Measurements from ENCODE around the gene AGMO. TPM values are rescaled to one million over a fixed set of nuclear protein-coding genes. Genes with fewer than 3 reads are reported as not detected.

Gene AGMO
- total and polyA plus RNA-seq, 2 donors from 2014 or later: 1.4 to 4.5 TPM

- Histone ChIP-seq H3K4me1 (ENCODE audit: control insufficient read depth in 2 of 3, insufficient read depth in 2 of 3, low read depth in 1 of 3, low read length in 3 of 3) (no peaks in the 10 kb centered on the region), H3K27me3 (ENCODE audit: control insufficient read depth, insufficient read depth, low read length) (no peaks in the 10 kb centered on the region), H3K4me3 (ENCODE audit: low read length in 3 of 3) (no peak overlapping the region), H3K9ac (ENCODE audit: low read length in 3 of 3) (no peak overlapping the region), H3K9me3 (ENCODE audit: control insufficient read depth in 2 of 3, insufficient read depth in 1 of 3, low read length in 3 of 3) (no peaks in the 10 kb centered on the region), H3K36me3 (ENCODE audit: control insufficient read depth in 2 of 3, insufficient read depth in 3 of 3, low read length in 3 of 3) (no peaks in the 10 kb centered on the region), H3K27ac (ENCODE audit: low read depth in 2 of 2, low read length in 2 of 2) (no peak overlapping the region)
- DNase-seq: peak in 2 of 5 donors; percentile 27 to 33
- intact Hi-C loops (cut with DNase I): no loop called here
- no peak for FAIRE-seq
- no peak for TF ChIP-seq CTCF (IDR thresholded peaks at IDR 0.05; ENCODE audit: borderline replicate concordance, extremely low read depth, insufficient read depth)
These were observed 58.1 kb downstream of the AGMO start for GRCh38 chr7:15503603-15504290.

GRCh38 chr7:15498465-15498864, 63.4 kb downstream of the AGMO start:
- DNase-seq (no peak), FAIRE-seq (no peak)
- intact Hi-C loops (cut with DNase I): no loop called here
- no peaks in the 10 kb centered on the region for H3K4me1 ChIP-seq (ENCODE audit: control insufficient read depth in 2 of 3, insufficient read depth in 2 of 3, low read depth in 1 of 3, low read length in 3 of 3)
- H3K27ac ChIP-seq (ENCODE audit: low read depth in 2 of 2, low read length in 2 of 2): no peak overlapping the region
- no peaks in the 10 kb centered on the region for H3K36me3 ChIP-seq (ENCODE audit: control insufficient read depth in 2 of 3, insufficient read depth in 3 of 3, low read length in 3 of 3)
- no peaks in the 10 kb centered on the region for H3K27me3 ChIP-seq (ENCODE audit: control insufficient read depth, insufficient read depth, low read length)
- no peak for TF ChIP-seq CTCF (IDR thresholded peaks at IDR 0.05; ENCODE audit: borderline replicate concordance, extremely low read depth, insufficient read depth)
- no peak overlapping the region for H3K9ac ChIP-seq (ENCODE audit: low read length in 3 of 3)
- no peaks in the 10 kb centered on the region for H3K9me3 ChIP-seq (ENCODE audit: control insufficient read depth in 2 of 3, insufficient read depth in 1 of 3, low read length in 3 of 3)
- no peak overlapping the region for H3K4me3 ChIP-seq (ENCODE audit: low read length in 3 of 3)

GRCh38 chr7:15495170-15495569, 66.6 kb downstream of the AGMO start:
- Histone ChIP-seq H3K27ac (ENCODE audit: low read depth in 2 of 2, low read length in 2 of 2) (no peak overlapping the region), H3K4me1 (ENCODE audit: control insufficient read depth in 2 of 3, insufficient read depth in 2 of 3, low read depth in 1 of 3, low read length in 3 of 3) (no peaks in the 10 kb centered on the region)

More at GRCh38 chr7:15495170-15495569, 66.6 kb downstream of the AGMO start:
- Histone ChIP-seq H3K9ac (ENCODE audit: low read length in 3 of 3) (no peak overlapping the region), H3K9me3 (ENCODE audit: control insufficient read depth in 2 of 3, insufficient read depth in 1 of 3, low read length in 3 of 3) (no peaks in the 10 kb centered on the region), H3K27me3 (ENCODE audit: control insufficient read depth, insufficient read depth, low read length) (no peaks in the 10 kb centered on the region), H3K4me3 (ENCODE audit: low read length in 3 of 3) (no peak overlapping the region), H3K36me3 (ENCODE audit: control insufficient read depth in 2 of 3, insufficient read depth in 3 of 3, low read length in 3 of 3) (no peaks in the 10 kb centered on the region)
- FAIRE-seq (no peak), DNase-seq (no peak)
- intact Hi-C loops (cut with DNase I): no loop called here
- no peak for TF ChIP-seq CTCF (IDR thresholded peaks at IDR 0.05; ENCODE audit: borderline replicate concordance, extremely low read depth, insufficient read depth)

All from kidney (tissue), 14 donors.